ENCODE results near the gene CKAP4. TPM values are rescaled to one million over a fixed set of nuclear protein-coding genes. Genes with fewer than 3 reads are reported as not detected.

CKAP4 gene
- total RNA-seq, 4 donors from 2014 or later, result 15.5 to 24.5 (median 21.0) TPM

- H3K36me3 ChIP-seq, result no peaks in the 10 kb centered on the region
- H3K9me3 ChIP-seq, result no peaks in the 10 kb centered on the region
- no peak overlapping the region for H3K27ac ChIP-seq
- no peak for DNase-seq
- H3K4me3 ChIP-seq, result no peak overlapping the region
- no peaks in the 10 kb centered on the region for H3K27me3 ChIP-seq
- peaks cover 0 to 9% (median 0%) of the 10 kb centered on the region in 4 donors for H3K4me1 ChIP-seq
- TF ChIP-seq, protein P1, sequence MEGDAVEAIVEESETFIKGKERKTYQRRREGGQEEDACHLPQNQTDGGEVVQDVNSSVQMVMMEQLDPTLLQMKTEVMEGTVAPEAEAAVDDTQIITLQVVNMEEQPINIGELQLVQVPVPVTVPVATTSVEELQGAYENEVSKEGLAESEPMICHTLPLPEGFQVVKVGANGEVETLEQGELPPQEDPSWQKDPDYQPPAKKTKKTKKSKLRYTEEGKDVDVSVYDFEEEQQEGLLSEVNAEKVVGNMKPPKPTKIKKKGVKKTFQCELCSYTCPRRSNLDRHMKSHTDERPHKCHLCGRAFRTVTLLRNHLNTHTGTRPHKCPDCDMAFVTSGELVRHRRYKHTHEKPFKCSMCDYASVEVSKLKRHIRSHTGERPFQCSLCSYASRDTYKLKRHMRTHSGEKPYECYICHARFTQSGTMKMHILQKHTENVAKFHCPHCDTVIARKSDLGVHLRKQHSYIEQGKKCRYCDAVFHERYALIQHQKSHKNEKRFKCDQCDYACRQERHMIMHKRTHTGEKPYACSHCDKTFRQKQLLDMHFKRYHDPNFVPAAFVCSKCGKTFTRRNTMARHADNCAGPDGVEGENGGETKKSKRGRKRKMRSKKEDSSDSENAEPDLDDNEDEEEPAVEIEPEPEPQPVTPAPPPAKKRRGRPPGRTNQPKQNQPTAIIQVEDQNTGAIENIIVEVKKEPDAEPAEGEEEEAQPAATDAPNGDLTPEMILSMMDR (IDR thresholded peaks at IDR 0.05), result no peak
- no peak for TF ChIP-seq POLR2A (IDR thresholded peaks at IDR 0.05)
Measured at GRCh38 chr12:106285982-106286381, 38.2 kb upstream of the CKAP4 start.

DNA sequence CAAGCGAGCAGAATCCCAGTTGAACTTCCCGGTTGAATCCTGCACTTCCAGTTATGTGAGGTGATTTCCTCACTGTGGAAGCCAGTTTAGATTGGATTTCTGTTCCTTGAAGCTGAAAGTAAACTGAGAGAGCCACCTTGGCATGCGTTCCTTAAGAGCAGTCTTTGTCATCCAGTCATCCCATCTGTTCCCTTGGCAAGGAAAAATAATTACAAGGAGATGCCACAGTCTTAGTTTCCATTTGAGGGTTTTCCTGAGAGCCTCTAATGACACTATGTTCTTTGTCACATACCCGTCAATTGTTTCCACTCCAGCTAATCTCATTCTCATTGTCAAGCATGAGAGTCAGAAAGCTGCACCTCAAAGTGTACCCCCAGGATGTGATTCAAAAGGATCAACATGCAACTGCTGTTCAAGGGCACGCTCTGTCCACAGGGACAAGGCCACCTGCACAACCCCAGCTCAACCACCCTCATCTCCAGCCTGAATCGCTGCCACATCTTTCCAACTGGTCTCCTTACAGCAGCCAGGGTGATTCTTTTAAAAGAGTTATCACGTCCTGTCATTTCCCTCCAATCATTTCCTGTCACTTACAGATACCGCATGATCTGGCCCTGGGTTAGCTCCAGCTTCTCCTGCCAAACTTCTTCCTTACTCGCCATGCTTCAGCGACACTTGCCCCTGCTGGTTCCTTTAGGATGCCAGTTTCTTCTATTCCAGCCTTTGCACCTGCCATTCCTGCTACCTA lies 36.7 kb upstream of the CKAP4 start:
- no peak for DNase-seq
- H3K4me1 ChIP-seq, result peaks cover 0 to 9% (median 0%) of the 10 kb centered on the region in 4 donors
- no peak overlapping the region for H3K27ac ChIP-seq
- TF ChIP-seq, protein P1 (IDR thresholded peaks at IDR 0.05), result no peak
- TF ChIP-seq POLR2A (IDR thresholded peaks at IDR 0.05), result no peak
- H3K4me3 ChIP-seq, result no peak overlapping the region
- H3K9me3 ChIP-seq, result no peaks in the 10 kb centered on the region
- no peaks in the 10 kb centered on the region for H3K27me3 ChIP-seq
- no peaks in the 10 kb centered on the region for H3K36me3 ChIP-seq

GRCh38 chr12:106282457-106283097 lies 34.8 kb upstream of the CKAP4 start:
- no peaks in the 10 kb centered on the region for H3K36me3 ChIP-seq
- no peaks in the 10 kb centered on the region for H3K27me3 ChIP-seq
- no peak overlapping the region for H3K27ac ChIP-seq
- peak in 2 of 3 donors; percentile 31 to 62 for DNase-seq
- no peak overlapping the region for H3K4me3 ChIP-seq
- H3K4me1 ChIP-seq, result peaks cover 0 to 4% (median 0%) of the 10 kb centered on the region in 4 donors
- no peak for TF ChIP-seq POLR2A (IDR thresholded peaks at IDR 0.05)
- TF ChIP-seq, protein P1 (IDR thresholded peaks at IDR 0.05), result peak; percentile 60 to 80 (median 75)
- H3K9me3 ChIP-seq, result no peaks in the 10 kb centered on the region

DNA sequence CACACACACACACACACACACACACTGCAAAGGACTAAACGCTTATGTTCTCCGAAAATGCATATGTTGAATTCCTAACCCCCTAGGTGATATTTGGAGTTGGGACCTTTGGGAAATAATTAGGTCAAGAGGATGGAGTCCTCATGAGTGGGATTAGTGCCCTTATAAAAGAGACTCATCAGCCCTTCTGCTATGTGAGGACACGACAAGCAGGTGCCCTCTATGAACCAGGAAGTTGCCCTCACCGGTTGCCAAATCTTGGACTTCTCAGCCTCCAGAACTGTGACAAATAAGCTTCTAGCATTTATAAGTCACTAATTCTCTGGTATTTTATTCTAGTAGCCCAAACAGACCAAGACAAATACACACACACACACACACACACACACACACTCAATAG lies 34.0 kb upstream of the CKAP4 start:
- Histone ChIP-seq H3K27me3 (no peaks in the 10 kb centered on the region), H3K27ac (no peak overlapping the region), H3K4me3 (no peak overlapping the region), H3K4me1 (peaks cover 0 to 4% (median 0%) of the 10 kb centered on the region in 4 donors), H3K9me3 (no peaks in the 10 kb centered on the region), H3K36me3 (no peaks in the 10 kb centered on the region)
- DNase-seq, result no peak
- no peak for TF ChIP-seq POLR2A (IDR thresholded peaks at IDR 0.05)
- TF ChIP-seq, protein P1 (IDR thresholded peaks at IDR 0.05), result no peak

DNA sequence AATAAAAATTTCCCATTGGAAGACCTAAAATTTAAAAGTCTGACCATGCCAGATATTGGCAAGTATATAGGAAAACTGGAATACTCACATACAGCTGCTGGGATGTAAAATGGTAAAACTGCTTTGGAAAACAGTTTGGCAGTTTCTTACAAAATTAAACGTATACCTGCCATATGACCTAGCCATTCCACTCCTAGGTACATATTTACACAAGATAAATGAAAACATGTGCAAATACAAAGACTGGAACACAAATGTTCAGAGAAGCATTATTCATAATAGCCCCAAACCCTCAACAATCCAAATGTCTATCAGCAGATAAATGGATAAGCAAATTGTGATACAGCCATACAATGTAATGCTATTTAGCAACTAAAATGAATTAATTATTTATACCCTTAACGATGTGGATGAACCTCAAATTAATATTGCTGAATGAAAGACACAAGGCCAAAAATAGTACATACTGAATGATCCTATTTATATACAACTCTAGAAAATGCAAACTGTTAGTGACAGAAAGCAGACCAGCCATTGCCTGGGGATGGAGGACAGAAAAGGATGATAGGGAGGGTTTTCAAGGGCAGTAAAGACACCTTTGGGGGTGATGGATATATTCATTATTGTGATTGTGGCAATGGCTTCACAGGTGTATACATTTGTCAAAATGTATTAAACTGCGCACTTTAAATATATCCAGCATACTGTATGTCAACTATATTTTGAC lies 33.4 kb upstream of the CKAP4 start:
- Histone ChIP-seq H3K4me3 (no peak overlapping the region), H3K4me1 (peaks cover 0 to 4% (median 1%) of the 10 kb centered on the region in 4 donors), H3K27me3 (no peaks in the 10 kb centered on the region), H3K9me3 (no peaks in the 10 kb centered on the region), H3K27ac (no peak overlapping the region), H3K36me3 (no peaks in the 10 kb centered on the region)
- no peak for DNase-seq
- no peak for TF ChIP-seq POLR2A (IDR thresholded peaks at IDR 0.05)
- TF ChIP-seq, protein P1 (IDR thresholded peaks at IDR 0.05), result no peak

Data from Peyer's patch (tissue), 4 donors.